Measurements from ENCODE around the gene ANAPC2.

ANAPC2 gene

DNA sequence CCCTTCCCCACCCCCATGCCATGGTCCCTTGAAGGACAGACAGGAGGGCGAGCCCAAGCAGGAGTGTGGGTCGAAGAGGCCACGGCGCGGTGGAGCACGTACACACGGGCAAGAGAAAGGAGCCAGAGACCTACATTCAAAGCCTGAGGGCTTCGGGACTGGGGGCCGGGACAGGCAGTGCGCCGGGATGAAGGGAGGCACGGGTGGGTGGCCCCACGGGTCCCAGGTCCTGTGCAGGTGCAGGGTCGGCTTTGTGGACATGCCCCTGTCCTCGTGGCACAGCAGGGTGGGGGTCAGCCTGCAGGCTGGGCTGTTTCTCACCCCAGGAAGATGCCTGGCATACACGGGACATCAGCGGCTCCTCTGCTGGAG lies 28.3 kb downstream of the ANAPC2 start:
- DNase-seq: no peak

DNA sequence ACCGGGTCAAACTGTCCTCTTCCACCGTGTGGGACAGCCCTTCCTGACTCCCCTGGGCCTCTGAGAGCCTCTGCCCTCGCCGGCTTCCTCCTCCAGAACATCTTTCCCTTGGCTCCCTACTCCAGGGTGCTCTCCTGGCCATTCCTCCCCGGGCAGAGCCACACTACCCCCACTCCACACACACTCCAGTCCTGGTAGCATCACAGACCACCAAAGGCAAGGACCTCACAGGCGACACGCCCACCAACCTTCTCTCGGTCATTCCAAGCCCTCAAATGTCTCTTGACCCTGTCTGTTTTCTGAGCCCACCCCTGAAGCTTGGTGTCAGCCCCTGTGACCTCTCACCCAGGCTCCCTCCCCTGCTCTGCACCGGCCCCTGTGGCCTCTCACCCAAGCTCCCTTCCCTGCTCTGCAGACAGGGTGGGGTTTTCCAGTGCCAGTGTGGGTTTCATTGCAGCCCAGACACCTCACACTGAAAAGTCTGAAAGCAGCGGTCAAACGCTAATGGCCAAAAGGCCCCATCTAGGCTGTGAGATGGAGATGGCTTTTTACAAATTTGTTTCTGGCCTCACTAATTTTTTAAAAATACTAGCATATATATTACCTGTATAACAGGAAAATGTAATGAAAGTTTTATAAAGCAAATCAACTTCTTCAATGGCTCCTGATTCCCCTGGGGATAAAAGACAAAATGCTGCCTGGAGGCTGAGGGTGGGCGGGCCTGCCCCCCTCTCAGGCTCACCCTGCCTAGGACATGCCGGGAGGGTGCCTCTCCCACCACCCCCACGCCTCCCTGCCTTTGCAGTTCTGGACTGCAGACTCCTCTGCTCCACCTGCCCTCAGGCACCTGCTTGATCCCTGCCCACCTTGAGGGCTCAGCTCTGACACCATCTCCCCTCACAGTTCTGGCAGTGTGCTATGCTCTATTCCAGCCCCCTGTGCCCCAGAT lies 29.0 kb downstream of the ANAPC2 start:
- DNase-seq: no peak

- no peak for DNase-seq
Observed at GRCh38 chr9:137158625-137159024, 29.7 kb downstream of the ANAPC2 start.

- DNase-seq: no peak
Observed at GRCh38 chr9:137157618-137158415, 30.5 kb downstream of the ANAPC2 start.

DNA sequence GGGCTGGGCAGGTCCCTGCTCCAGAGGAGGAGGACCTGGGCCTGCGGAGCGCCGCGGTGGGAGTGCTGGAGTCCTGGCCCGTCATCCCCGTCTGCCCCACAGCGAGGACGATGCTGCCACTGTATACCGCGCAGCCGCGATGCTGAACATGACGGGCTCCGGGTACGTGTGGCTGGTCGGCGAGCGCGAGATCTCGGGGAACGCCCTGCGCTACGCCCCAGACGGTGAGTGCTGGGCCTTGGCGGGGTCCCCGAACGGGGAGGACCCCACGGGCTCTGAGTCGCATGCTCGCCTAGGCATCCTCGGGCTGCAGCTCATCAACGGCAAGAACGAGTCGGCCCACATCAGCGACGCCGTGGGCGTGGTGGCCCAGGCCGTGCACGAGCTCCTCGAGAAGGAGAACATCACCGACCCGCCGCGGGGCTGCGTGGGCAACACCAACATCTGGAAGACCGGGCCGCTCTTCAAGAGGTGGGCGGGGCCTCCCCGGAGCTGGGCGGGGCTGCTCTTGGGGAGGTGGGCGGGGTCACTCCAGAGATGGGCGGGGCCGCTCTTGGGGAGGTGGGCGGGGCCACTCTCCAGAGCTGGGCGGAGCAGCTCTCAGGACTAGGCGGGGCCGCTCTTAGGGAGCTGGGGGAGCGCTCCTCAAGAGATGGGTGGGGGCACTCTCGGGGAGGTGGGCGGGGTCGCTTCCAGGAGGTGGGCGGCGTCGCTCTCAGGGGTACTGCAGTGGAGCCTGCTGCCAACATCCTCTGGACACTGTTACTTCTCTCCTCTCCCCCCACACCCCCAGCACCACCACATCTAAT lies 31.6 kb downstream of the ANAPC2 start:
- no peak for DNase-seq

DNA sequence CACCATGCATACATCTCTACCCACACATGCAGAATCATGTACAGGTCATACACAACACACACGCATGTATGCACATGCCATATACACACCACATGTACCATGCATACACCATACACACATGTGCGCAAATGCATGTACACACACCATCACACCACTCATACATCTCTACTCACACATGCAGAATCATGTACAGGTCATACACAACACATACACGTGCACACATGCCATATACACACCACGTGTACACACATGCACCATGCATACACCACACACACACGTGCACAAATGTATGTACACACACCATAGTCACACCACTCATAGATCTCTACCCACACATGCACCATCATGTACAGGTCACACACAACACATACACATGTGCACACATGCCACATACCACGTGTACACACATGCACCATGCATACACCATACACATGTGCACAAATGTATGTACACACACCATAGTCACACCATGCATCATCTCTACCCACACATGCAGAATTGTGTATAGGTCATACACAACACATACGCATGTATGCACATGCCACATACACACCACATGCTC lies 35.4 kb downstream of the ANAPC2 start:
- no peak for DNase-seq

DNA sequence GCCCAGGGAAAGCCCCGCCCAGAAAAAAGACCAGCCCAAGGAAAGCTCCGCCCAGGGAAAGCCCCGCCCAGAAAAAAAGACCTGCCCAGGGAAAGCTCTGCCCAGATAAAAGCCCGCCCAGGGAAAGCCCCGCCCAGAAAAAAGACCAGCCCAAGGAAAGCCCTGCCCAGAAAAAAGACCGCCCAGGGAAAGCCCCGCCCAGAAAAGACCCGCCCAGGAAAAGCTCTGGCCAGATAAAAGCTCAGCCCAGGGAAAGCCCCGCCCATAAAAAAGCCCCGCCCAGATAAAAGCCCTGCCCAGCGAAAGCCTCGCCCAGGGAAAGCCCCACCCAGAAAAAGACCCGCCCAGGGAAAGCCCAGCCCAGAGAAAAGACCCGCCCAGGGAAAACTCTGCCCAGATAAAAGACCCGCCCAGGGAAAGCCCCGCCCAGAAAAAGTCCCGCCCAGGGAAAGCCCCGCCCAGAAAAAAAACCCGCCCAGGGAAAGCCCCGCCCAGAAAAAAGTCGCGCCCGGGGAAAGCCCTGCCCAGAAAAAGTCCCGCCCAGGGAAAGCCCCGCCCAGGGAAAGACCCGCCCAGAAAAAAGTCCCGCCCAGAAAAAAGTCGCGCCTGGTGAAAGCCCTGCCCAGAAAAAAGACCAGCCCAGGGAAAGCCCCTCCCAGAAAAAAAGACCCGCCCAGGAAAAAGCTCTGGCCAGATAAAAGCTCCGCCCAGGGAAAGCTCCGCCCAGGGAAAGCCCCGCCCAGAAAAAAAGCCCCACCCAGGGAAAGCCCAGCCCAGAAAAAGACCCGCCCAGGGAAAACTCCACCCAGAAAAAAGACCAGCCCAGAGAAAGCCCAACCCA lies 37.5 kb downstream of the ANAPC2 start:
- DNase-seq: no peak

GRCh38 chr9:137149942-137150616 lies 38.3 kb downstream of the ANAPC2 start:
- no peak for DNase-seq

GRCh38 chr9:137149363-137149762 lies 39.0 kb downstream of the ANAPC2 start:
- no peak for DNase-seq

GRCh38 chr9:137148661-137149060 lies 39.7 kb downstream of the ANAPC2 start:
- no peak for DNase-seq

DNA sequence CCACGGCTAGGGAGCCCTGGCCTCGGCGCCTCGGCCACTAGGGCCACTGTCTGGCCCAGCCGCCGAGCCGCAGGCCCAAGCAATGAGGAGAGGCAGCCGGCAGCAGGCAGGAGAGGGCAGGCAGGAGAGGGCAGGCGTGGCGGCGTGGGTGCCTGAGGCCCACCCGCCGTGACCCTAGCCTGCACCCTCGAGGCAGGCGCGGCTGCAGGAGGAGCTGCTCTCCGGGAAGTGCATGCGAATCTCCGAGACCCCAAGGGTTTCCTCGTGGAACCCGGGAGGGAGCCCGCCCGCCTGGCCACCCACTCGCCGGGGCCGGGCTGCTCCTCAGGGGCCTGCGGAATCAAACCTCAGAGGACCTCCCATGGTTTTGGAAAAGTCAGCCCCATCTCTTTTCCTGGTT lies 40.1 kb downstream of the ANAPC2 start:
- no peak for DNase-seq

- DNase-seq: no peak
Observed at GRCh38 chr9:137147793-137148160, 40.6 kb downstream of the ANAPC2 start.

DNA sequence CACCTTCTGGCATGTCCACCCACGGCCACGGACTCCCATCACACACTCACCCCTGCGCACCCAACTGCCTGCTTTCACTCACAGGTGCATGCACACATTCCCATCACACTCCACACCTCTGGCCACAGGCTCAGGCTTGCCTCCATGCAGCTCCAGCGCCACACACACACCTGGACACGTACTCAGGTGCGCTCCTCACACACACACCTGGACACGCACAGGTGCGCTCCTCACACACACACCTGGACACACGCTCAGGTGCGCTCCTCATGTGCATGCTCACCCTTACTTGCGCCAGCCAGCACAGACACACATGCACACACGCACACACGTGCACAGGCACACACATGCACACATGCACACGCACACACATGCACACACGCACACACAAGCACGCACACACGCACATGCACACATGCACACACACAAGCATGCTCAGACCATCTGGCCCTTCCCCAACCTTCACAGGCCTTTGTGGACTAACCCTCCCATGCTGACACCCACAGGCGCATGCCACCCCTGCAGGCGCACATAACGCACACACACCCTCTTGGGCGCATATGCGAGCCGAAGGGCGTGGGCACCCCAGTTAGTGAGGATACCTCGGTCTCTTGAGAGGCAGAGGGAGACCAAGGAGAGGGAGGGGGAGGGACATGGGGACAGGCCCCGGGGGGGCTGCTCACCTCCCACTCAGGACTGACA lies 41.1 kb downstream of the ANAPC2 start:
- no peak for DNase-seq

- no peak for DNase-seq
Observed at GRCh38 chr9:137146527-137146918, 41.8 kb downstream of the ANAPC2 start.

DNA sequence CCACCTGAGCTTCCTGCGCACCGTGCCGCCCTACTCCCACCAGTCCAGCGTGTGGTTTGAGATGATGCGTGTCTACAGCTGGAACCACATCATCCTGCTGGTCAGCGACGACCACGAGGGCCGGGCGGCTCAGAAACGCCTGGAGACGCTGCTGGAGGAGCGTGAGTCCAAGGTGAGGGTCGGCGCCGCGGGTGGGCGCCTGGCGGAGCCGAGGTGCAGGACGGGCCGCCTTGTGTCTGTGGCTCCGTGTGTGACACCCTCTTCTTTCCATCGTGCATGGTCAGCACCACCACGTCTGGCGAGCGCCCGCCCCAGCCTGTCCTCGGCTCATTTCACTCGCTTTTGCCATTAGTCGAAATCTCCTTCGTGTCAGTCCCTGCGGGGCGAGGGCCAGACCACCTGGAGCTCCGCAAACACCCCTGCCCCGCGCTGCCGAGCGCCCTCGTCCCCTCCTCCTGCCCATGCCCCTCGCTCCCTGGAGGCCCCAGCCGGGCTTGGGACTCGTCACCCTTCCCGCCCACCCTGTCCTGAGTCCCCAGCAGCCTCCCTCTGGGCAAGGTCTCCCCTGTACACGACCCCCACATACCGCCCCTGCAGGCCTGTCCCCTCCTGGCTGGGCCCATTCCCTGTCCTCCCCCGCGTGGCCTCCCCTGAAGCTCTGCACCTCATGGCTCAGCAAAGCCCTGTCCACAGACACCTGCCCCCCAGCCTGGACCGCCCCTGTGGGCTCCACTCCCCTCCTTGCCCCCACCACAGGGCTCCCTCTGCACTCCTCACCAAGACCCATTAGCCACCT lies 42.4 kb downstream of the ANAPC2 start:
- no peak for DNase-seq

GRCh38 chr9:137143459-137143858 lies 44.9 kb downstream of the ANAPC2 start:
- no peak for DNase-seq

DNA sequence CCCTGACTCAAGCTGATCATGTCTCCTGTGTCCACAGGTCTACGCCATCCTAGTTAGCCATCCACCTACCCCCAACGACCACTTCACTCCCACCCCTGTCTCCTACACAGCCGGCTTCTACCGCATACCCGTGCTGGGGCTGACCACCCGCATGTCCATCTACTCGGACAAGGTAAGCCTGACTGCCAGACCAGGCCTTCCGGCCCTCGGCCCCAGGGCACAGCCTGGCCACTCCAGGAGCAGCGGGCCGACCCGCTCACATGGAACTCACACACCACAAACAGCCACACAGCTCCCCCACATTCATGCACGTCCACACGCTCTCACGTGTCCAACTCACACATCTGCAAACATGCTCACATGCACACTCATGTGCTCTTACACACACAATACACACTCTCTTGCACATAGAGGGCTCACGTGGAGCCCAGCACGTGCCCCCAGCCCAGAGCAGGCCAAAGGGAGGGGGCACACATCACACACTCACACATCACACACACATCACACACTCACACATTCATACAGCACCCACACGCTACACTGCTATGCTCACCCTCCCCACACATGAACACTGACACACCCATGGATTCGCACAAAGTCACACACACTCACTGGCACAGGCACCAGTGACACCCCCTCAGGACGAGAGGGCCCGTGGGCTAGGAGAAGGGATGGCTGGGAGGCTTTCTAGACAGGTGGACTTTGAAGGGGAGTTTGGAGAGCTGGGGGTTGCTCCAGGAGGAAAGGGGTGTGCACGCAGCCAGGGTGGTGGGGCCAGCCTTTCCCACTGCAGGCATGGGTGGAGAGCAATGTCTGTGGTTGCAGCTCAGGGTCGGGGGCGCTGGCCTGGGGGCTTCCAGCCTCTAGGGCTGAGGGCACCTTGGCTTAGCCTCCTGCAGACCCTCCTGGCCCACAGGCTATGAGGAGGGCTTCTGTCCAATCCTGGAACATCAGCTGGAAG lies 46.1 kb downstream of the ANAPC2 start:
- no peak for DNase-seq

- no peak for DNase-seq
Observed at GRCh38 chr9:137141050-137141810, 47.1 kb downstream of the ANAPC2 start.
